Stimulated activated CD8-positive, alpha-beta memory T cell treated with anti-CD3 and anti-CD28 coated beads, Interleukin-4, amount 100 ng/mL, for 1 hour (primary cell): ENCODE results near the gene TBC1D23.
"Not testable (repeated sequence)": the region's sequence is repeated elsewhere in the genome, so short reads cannot be mapped to it uniquely, and the experiment has no call there.

Source experiments
- DNase-seq, 2 donors: peaks; one replicate each; pipeline ENCODE4 v3.0.0-alpha.2; 2020; ENCODE audit warnings: low read depth in 2 of 2, low spot score in 1 of 2

The TBC1D23 gene

GRCh38 chr3:100351770-100352169 lies 91.0 kb downstream of the TBC1D23 start:
- DNase-seq, result not testable (repeated sequence)

DNA sequence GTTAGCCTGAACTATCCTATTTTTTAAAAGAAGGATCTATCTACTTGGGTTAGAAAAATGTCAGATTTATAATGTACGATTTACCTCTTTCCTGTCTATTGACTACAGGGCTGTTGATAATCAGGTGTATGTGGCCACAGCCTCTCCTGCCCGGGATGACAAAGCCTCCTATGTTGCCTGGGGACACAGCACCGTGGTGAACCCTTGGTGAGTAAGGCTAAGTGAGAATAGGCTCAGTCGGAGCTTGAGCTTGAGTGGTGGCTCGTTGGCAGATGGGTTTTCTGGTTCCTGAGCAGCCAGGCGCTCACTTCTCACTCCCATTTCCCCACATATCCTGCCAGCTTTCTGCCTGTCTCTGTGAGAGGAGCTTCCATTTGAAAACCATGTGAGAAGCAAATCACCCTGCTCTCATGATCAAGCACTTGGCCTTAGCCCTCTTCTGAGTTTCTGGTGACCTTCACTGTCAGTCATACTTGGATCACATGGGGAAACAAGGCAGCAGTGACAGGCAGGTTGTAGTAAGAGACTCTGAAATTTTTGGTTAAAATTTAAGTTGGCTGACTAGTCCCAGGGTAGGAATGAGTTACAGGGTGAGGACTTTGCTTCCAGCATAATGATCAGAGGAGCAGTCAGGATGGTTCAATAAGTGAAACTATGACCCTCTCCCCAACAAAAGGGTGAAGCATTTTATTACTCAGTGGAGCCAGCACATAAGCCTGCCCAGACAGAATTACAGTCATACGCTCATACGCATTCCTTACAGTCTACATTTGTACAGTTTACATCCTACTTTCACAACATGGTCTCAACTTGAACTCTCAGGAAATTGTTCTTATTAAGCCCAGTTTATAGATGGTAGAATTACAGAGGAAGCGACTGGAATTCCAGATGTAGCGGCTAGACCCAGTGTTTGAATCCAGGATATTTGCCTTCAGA lies 91.8 kb downstream of the TBC1D23 start:
- DNase-seq, result no peak

GRCh38 chr3:100354850-100355249 lies 94.1 kb downstream of the TBC1D23 start:
- DNase-seq, result no peak

- DNase-seq, result no peak
Observed at GRCh38 chr3:100358413-100358812, 97.6 kb downstream of the TBC1D23 start.

- DNase-seq, result no peak
Observed at GRCh38 chr3:100359035-100359434, 98.2 kb downstream of the TBC1D23 start.

GRCh38 chr3:100360757-100361496 lies 100.1 kb downstream of the TBC1D23 start:
- no peak for DNase-seq

DNA sequence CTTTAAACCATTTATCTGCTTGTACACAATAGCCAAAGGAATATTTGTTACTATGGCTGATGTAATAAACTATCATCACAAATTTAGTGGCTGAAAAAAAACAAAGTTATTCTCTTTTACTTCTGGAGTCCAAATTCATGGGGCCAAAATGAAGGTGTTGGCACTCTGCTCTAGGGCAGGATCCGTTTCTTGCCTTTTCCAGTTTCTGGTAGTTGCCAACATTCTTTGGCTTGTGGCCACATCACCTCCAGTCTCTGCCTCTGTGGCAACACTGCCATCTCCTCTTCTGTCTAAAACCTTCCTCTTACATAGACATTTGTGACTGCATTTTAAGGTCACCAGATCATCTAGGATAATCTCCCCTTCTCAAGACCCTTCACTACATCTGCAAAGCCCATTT lies 101.1 kb downstream of the TBC1D23 start:
- no peak for DNase-seq

GRCh38 chr3:100364421-100364820 lies 103.6 kb downstream of the TBC1D23 start:
- DNase-seq, result no peak

DNA sequence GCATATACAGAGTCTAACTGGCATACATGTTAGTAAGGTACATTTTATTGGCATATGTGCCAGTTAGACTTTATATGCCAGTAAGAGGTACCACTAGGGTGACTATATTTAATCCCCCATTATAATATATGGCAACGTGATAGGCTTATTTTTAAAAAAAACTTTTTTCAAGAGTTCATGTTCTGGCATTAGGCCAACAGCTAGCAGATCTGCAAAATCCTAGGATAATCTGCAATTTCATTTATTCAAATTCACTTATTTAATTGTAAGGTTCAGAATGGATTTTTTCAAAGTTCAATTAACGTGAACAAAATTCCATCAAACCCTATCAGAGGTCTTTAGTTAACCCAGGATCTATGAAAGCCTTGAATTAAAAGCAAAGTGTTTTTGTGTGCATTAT lies 105.6 kb downstream of the TBC1D23 start:
- no peak for DNase-seq

- DNase-seq, result no peak
Observed at GRCh38 chr3:100368441-100368840, 107.6 kb downstream of the TBC1D23 start.

DNA sequence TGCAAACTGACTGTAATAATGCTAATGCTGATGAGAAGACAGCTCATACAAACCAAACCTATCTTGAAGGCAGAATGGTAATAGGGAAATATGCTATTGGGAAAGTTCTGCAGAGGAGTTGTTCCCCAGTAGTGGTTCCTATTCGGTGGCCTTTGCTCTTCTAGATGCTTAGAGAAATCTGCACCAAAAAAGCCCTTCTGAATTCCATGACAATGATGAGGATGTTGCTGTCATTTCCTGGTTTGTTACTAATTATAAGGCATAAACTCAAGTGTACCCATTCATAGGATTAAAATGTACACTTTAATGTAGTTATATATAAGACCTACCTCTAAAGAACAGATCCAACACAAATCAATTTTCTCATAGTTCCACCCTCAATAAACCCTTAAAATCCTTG lies 110.0 kb downstream of the TBC1D23 start:
- DNase-seq, result no peak

GRCh38 chr3:100374521-100374920 lies 113.7 kb downstream of the TBC1D23 start:
- DNase-seq, result no peak
